Mammary epithelial cell (primary cell): ENCODE results near the gene DNAJA3.

Experiments used
- EZH2 ChIP-seq: IDR thresholded peaks from 2 replicates; pipeline ENCODE4 v1.6.1; 2012; ENCODE audit warnings: low read length, inconsistent platforms, borderline replicate concordance
- TF ChIP-seq, protein P1 (sequence below), 2 donors: IDR thresholded peaks in 1 of 2; conservative IDR thresholded peaks in 1 of 2; 2 replicates each; pipeline ENCODE4 v1.5.1; 2011 to 2012; ENCODE audit warnings: inconsistent platforms in 2 of 2, low read length in 2 of 2, mild to moderate bottlenecking in 2 of 2, control low read depth in 1 of 2, low read depth in 1 of 2; ENCODE audit not compliant: insufficient read depth in 1 of 2; ENCODE audit errors: extremely low read depth in 1 of 2

DNA sequence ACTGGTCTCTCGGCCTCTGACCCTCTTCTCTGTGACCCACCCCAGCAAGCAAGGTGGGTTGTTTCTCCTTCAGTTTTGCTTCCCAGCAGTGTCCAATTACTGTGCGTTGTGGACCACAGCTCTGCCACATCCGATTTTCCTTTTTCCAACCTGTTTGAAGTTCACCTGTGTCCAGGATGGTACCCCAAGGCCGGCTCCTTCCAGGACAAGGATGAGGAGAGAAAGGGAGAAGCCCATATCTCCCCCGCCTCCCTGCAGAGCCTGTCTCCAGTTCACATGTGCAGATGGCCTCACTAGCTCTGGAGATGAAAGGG lies 35.2 kb downstream of the DNAJA3 start:
- TF ChIP-seq, protein P1, sequence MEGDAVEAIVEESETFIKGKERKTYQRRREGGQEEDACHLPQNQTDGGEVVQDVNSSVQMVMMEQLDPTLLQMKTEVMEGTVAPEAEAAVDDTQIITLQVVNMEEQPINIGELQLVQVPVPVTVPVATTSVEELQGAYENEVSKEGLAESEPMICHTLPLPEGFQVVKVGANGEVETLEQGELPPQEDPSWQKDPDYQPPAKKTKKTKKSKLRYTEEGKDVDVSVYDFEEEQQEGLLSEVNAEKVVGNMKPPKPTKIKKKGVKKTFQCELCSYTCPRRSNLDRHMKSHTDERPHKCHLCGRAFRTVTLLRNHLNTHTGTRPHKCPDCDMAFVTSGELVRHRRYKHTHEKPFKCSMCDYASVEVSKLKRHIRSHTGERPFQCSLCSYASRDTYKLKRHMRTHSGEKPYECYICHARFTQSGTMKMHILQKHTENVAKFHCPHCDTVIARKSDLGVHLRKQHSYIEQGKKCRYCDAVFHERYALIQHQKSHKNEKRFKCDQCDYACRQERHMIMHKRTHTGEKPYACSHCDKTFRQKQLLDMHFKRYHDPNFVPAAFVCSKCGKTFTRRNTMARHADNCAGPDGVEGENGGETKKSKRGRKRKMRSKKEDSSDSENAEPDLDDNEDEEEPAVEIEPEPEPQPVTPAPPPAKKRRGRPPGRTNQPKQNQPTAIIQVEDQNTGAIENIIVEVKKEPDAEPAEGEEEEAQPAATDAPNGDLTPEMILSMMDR (conservative IDR thresholded peaks at IDR 0.05 in 1 of 2, IDR thresholded peaks at IDR 0.05 in 1 of 2; ENCODE audit: extremely low read depth in 1 of 2, insufficient read depth in 1 of 2, low read depth in 1 of 2, low read length in 2 of 2), result no peak
- TF ChIP-seq EZH2, result no peak
